H1 (cell line): ENCODE measurements around the gene POLR3K. TPM values are rescaled to one million over a fixed set of nuclear protein-coding genes. Genes with fewer than 3 reads are reported as not detected.
"Not testable (repeated sequence)": the region's sequence is repeated elsewhere in the genome, so short reads cannot be mapped to it uniquely, and the experiment has no call there.

Experiments
- CTCF ChIA-PET: fragments of 300-600 bp; sonication (Branson Sonifier 250); formaldehyde crosslinking; loops from one replicate; lab custom pipeline; 2021; ENCODE audit not compliant: partially characterized antibody; lab: Charles Lee
- POLR2A ChIA-PET: fragments of 300-600 bp; sonication (Branson Sonifier 250); formaldehyde crosslinking; loops from one replicate; lab custom pipeline; 2021; ENCODE audit warnings: inconsistent platforms; ENCODE audit not compliant: partially characterized antibody; lab: Charles Lee
- DNase-seq, 2 experiments: peaks; one replicate each; pipeline versions ENCODE4 v3.0.0 to v3.0.0-alpha.2; 2010 to 2022; ENCODE audit warnings: low spot score in 2 of 2, low read depth in 1 of 2, mixed read lengths in 1 of 2
- FAIRE-seq: peaks from 2 replicates; lab custom pipeline; 2011; peaks lifted over from hg19 to GRCh38; lab: Jason Lieb, UNC
- H2AFZ ChIP-seq: 2 replicates; pipeline ENCODE4 v1.8.1; 2012; ENCODE audit warnings: low read length, inconsistent platforms
- H2AK5ac ChIP-seq: 2 replicates; pipeline ENCODE4 v1.6.1; 2013; ENCODE audit warnings: low read depth, low read length
- H2BK120ac ChIP-seq: replicated peaks from 2 replicates; pipeline ENCODE3; 2013; ENCODE audit warnings: low read depth, low read length, inconsistent platforms
- H2BK12ac ChIP-seq: 2 replicates; pipeline ENCODE4 v1.6.1; 2013; ENCODE audit warnings: low read depth, low read length
- H2BK15ac ChIP-seq: 2 replicates; pipeline ENCODE4 v1.6.1; 2013; ENCODE audit warnings: low read length
- H2BK20ac ChIP-seq: 2 replicates; pipeline ENCODE4 v1.6.1; 2013; ENCODE audit warnings: low read length
- H2BK5ac ChIP-seq: 2 replicates; pipeline ENCODE4 v1.6.1; 2013; ENCODE audit warnings: low read depth, low read length
- H3K14ac ChIP-seq: 2 replicates; pipeline ENCODE4 v1.6.1; 2013; ENCODE audit warnings: inconsistent platforms; ENCODE audit not compliant: insufficient read length
- H3K18ac ChIP-seq: 2 replicates; pipeline ENCODE4 v1.6.1; 2013; ENCODE audit warnings: low read length; ENCODE audit errors: extremely low read depth
- H3K23ac ChIP-seq: 2 replicates; pipeline ENCODE4 v1.6.1; 2013; ENCODE audit warnings: inconsistent platforms; ENCODE audit not compliant: insufficient read length
- H3K23me2 ChIP-seq: 2 replicates; pipeline ENCODE4 v1.6.1; 2013; ENCODE audit warnings: low read depth, low read length
- H3K27ac ChIP-seq: 2 replicates; pipeline ENCODE4 v1.6.1; 2011; ENCODE audit warnings: low read depth, low read length, inconsistent platforms
- H3K27me3 ChIP-seq, 4 experiments: replicated peaks in 1 of 4; 1 replicate in 1 of 4; 2 replicates in 3 of 4; pipeline versions ENCODE4 v1.6.1 to v1.8.1; 2011 to 2013; ENCODE audit warnings: low read length in 3 of 4, mild to moderate bottlenecking in 3 of 4, inconsistent platforms in 2 of 4, mixed read lengths in 2 of 4, moderate library complexity in 1 of 4; ENCODE audit not compliant: control insufficient read depth in 3 of 4, insufficient read depth in 3 of 4; ENCODE audit errors: extremely low read depth in 1 of 4
- H3K36me3 ChIP-seq, 4 experiments: 2 replicates each; pipeline versions ENCODE4 v1.6.1 to v1.8.1; 2011 to 2013; ENCODE audit warnings: mild to moderate bottlenecking in 4 of 4, low read length in 3 of 4, moderate library complexity in 2 of 4, control low read depth in 1 of 4, inconsistent platforms in 1 of 4; ENCODE audit not compliant: insufficient read depth in 4 of 4, control insufficient read depth in 2 of 4
- H3K4ac ChIP-seq: replicated peaks from 2 replicates; pipeline ENCODE3; 2013; ENCODE audit warnings: low read length, low read depth, mixed read lengths, inconsistent platforms; ENCODE audit not compliant: insufficient read length
- H3K4me1 ChIP-seq, 4 experiments: replicated peaks in 1 of 4; 1 replicate in 1 of 4; 2 replicates in 3 of 4; pipeline versions ENCODE4 v1.6.1 to v1.8.1; 2011 to 2013; ENCODE audit warnings: low read length in 3 of 4, inconsistent platforms in 2 of 4, mixed read lengths in 1 of 4; ENCODE audit not compliant: insufficient read depth in 4 of 4, control insufficient read depth in 3 of 4
- H3K4me2 ChIP-seq, 2 experiments: 2 replicates each; pipeline versions ENCODE4 v1.6.1 to v1.8.1; 2011 to 2013; ENCODE audit warnings: low read depth in 2 of 2, low read length in 2 of 2, control low read depth in 1 of 2, inconsistent platforms in 1 of 2, mild to moderate bottlenecking in 1 of 2; ENCODE audit not compliant: insufficient read depth in 1 of 2
- H3K4me3 ChIP-seq, 4 experiments: fragments of 200-600, 300-600 bp in 1 of 4; sonication (generic), shearing (Covaris generic), sonication (Bioruptor Twin) in 1 of 4; 2 replicates each; pipeline versions ENCODE4 v1.5.1 to v1.8.1; 2011 to 2016; ENCODE audit warnings: low read length in 4 of 4, low read depth in 3 of 4, control low read depth in 2 of 4, inconsistent platforms in 2 of 4, mild to moderate bottlenecking in 2 of 4, mixed read lengths in 1 of 4, moderate library complexity in 1 of 4; ENCODE audit not compliant: insufficient read depth in 2 of 4; ENCODE audit errors: extremely low read depth in 1 of 4
- H3K56ac ChIP-seq: replicated peaks from 2 replicates; pipeline ENCODE3; 2013; ENCODE audit warnings: low read depth, mild to moderate bottlenecking, mixed read lengths, low read length, inconsistent platforms; ENCODE audit not compliant: insufficient read length
- H3K79me1 ChIP-seq: 2 replicates; pipeline ENCODE4 v1.6.1; 2013; ENCODE audit warnings: low read depth, low read length, control low read depth
- H3K79me2 ChIP-seq, 2 experiments: 2 replicates each; pipeline versions ENCODE4 v1.6.1 to v1.8.1; 2012 to 2013; ENCODE audit warnings: low read length in 2 of 2, mild to moderate bottlenecking in 2 of 2, inconsistent platforms in 1 of 2; ENCODE audit not compliant: insufficient read depth in 2 of 2, control insufficient read depth in 1 of 2
- H3K9ac ChIP-seq, 4 experiments: replicated peaks in 1 of 4; 1 replicate in 1 of 4; 2 replicates in 3 of 4; pipeline versions ENCODE4 v1.6.1 to v1.8.1; 2011 to 2013; ENCODE audit warnings: low read depth in 3 of 4, low read length in 3 of 4, control low read depth in 2 of 4, mild to moderate bottlenecking in 2 of 4, moderate library complexity in 2 of 4, inconsistent platforms in 1 of 4; ENCODE audit errors: extremely low read depth in 1 of 4
- H3K9me3 ChIP-seq, 2 experiments: 2 replicates each; pipeline versions ENCODE4 v1.6.1 to v1.8.1; 2012 to 2013; ENCODE audit warnings: mild to moderate bottlenecking in 2 of 2, moderate library complexity in 2 of 2, control low read depth in 1 of 2, inconsistent platforms in 1 of 2, low read depth in 1 of 2, low read length in 1 of 2, mixed read lengths in 1 of 2; ENCODE audit not compliant: insufficient read depth in 2 of 2
- H4K20me1 ChIP-seq, 2 experiments: replicated peaks in 1 of 2; 2 replicates each; pipeline versions ENCODE3 to v1.8.1; 2011 to 2013; ENCODE audit warnings: inconsistent platforms in 2 of 2, low read length in 2 of 2, mild to moderate bottlenecking in 1 of 2; ENCODE audit not compliant: insufficient read depth in 2 of 2, control insufficient read depth in 1 of 2
- H4K5ac ChIP-seq: 2 replicates; pipeline ENCODE4 v1.6.1; 2013; ENCODE audit warnings: low read length, low read depth, mixed read lengths, inconsistent platforms; ENCODE audit not compliant: insufficient read length
- H4K8ac ChIP-seq: 2 replicates; pipeline ENCODE4 v1.8.0; 2013; ENCODE audit warnings: mild to moderate bottlenecking, moderate library complexity, low read length, inconsistent platforms; ENCODE audit not compliant: insufficient read depth; ENCODE audit errors: extremely low read depth
- H4K91ac ChIP-seq: replicated peaks from 2 replicates; pipeline ENCODE3; 2013; ENCODE audit warnings: low read length, mixed read lengths, inconsistent platforms; ENCODE audit not compliant: insufficient read length
- WGBS, 2 experiments: shearing (Covaris generic) in 1 of 2; methylation state at CpG; one replicate each; pipeline versions ENCODE4 v1.1.6 to v1.1.7; 2013 to 2015; ENCODE audit warnings: low lambda C conversion rate in 2 of 2, mixed read lengths in 2 of 2, inconsistent platforms in 1 of 2, low coverage in 1 of 2, missing lambda C conversion rate in 1 of 2; ENCODE audit not compliant: insufficient replicate concordance in 2 of 2, insufficient coverage in 1 of 2, insufficient read length in 1 of 2; ENCODE audit errors: extremely low coverage in 1 of 2, missing lambda C conversion rate in 1 of 2; 5-methylcytosine and 5-hydroxymethylcytosine counted together
- polyA plus RNA-seq, 7 experiments: library from polyadenylated mRNA; depleted of rRNA in 3 of 7; stranded (reverse) in 5 of 7; unstranded in 2 of 7; fragments of >200 nt in 5 of 7; fragments of 200-250 nt in 2 of 7; gene quantifications; 1 replicate in 5 of 7; 2 replicates in 1 of 7; 4 replicates in 1 of 7; pipeline versions ENCODE4 v1.2.1 to v1.2.3, GENCODE V29; 2011 to 2013; ENCODE audit warnings: missing spikeins in 2 of 7, mixed read lengths in 2 of 7
- total RNA-seq: library from RNA; stranded (reverse); fragmentation: NEBNext Ultra II Directional; extraction: Animal tissue kit (Norgen Biotek cat#: 25700); gene quantifications from 2 replicates; pipeline ENCODE4 v1.2.1, GENCODE V29; 2021

The POLR3K gene
- total and polyA plus RNA-seq, 2 of the 8 experiments (the other 6 are each of a cell fraction or from before 2014, with no cell fraction given) = 45.4 to 80.5 TPM

DNA sequence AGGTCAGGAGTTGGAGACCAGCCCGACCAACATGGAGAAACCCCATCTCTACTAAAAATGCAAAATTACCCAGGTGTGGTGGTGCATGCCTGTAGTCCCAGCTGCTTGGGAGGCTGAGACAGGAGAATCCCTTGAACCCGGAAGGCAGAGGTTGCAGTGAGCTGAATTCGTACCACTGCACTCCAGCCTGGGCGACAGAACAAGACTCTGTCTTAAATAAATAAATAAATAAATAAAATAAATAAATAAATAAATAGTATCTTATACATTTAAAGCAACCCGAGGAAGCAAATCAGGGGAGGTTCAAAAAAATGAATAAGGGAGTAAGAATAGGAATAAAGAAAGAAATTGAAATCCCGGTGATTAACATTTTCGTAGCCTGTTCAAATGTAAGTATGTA, 6.9 kb downstream of the POLR3K start:
- H2AK5ac ChIP-seq, H2AFZ ChIP-seq, H2BK12ac ChIP-seq, H4K91ac ChIP-seq, H3K9ac ChIP-seq, H4K8ac ChIP-seq, H2BK120ac ChIP-seq, H3K4me3 ChIP-seq, H3K27me3 ChIP-seq, H3K79me1 ChIP-seq, H2BK20ac ChIP-seq, H3K56ac ChIP-seq, H2BK15ac ChIP-seq, H3K4me2 ChIP-seq, H2BK5ac ChIP-seq, H3K23me2 ChIP-seq, H3K4me1 ChIP-seq, H3K14ac ChIP-seq, H3K18ac ChIP-seq, H3K9me3 ChIP-seq, FAIRE-seq, DNase-seq, H3K27ac ChIP-seq, H4K5ac ChIP-seq, H3K4ac ChIP-seq, H3K23ac ChIP-seq: not testable (repeated sequence)
- Histone ChIP-seq H3K79me2 (peaks cover 3 to 21% of the 10 kb centered on the region in 2 experiments; a peak in 2 of 4 replicates), H3K36me3 (peaks cover 28 to 76% (median 58%) of the 10 kb centered on the region in 4 experiments), H4K20me1 (peaks cover 0 to 18% of the 10 kb centered on the region in 2 experiments)
- ChIA-PET CTCF (interaction anchor here (1.6 to 2.4 kb wide), 2 partner anchors 19 to 142 kb away, joined by 3 to 8 read pairs; no protein-coding TSS in a partner anchor), POLR2A (interaction anchor here (1.1 to 1.6 kb wide), 4 partner anchors 9 to 41 kb away, joined by 3 to 5 read pairs (median 4); no protein-coding TSS in a partner anchor)
- WGBS, 2 experiments = 97% methylated on average over 7 of the region's 7 CpGs; no CpG with 5 or more reads in 1 of the 2 experiments
